GM12892 (cell line): ENCODE measurements around the gene PDGFB.

ENCODE experiments used
- POLR2A ChIP-seq: IDR thresholded peaks from 2 replicates; pipeline ENCODE4 v1.6.1; 2011; ENCODE audit warnings: low read depth, low read length, control low read depth
- TAF1 ChIP-seq: IDR thresholded peaks from 2 replicates; pipeline ENCODE4 v1.6.1; 2011; ENCODE audit warnings: low read depth, mild to moderate bottlenecking, control low read depth, low read length, borderline replicate concordance

DNA sequence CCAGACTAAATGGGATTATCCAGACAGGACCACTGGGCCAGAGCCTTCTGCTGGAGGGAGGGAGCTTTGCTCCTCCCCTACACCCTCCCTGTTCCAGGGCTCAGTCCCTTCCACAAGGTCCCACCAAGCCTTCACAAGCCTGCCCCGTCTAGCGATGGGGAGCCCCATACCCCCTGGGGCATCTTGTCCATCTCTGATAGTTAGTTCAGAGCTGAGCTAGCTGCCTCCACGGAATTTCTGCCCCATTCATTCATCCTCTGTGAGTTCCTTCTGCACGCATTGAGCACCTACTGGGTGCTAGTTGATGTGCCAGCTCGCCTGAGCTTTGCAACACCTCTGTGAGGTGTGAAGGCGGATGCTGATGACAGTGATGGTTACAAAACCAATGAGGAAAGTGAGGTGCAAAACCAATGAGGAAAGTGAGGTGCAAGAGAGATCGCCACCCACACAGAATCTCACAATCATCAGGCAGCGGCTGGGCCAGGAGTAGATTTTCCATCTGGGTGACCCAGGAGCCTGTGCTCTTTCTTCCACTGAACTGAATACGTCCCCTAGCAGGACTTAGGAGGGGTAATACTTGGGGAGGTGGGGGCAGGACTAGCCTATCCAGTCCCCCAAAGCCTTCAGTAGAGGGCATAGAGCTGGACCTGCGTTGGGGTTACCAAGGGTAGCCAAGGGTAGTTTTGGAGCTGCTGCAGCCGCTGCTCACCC lies 70.8 kb downstream of the PDGFB start:
- TF ChIP-seq POLR2A (no peak), TAF1 (no peak)
